Measurements from ENCODE around the gene EIF2AK2.

DNA sequence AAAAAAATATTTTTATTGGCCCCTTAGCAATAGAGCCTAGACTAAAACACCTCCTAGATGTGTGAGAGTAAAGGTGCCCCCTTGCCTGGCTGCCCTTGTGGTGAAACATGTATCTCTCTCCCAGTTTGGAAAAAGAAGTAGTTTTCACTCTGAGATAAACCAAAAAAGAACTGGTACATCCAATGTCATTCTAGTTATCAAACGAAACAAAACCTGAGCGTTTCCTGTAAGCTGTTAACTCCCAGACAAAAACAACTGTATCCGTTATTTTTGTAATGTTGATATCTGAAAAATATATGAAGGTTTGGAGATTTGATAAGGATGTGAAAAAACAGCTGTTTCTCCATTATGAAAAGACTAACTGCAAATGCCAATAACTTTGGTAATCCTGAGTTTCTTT lies 96.9 kb downstream of the EIF2AK2 start:
- TF ChIP-seq, protein P1, sequence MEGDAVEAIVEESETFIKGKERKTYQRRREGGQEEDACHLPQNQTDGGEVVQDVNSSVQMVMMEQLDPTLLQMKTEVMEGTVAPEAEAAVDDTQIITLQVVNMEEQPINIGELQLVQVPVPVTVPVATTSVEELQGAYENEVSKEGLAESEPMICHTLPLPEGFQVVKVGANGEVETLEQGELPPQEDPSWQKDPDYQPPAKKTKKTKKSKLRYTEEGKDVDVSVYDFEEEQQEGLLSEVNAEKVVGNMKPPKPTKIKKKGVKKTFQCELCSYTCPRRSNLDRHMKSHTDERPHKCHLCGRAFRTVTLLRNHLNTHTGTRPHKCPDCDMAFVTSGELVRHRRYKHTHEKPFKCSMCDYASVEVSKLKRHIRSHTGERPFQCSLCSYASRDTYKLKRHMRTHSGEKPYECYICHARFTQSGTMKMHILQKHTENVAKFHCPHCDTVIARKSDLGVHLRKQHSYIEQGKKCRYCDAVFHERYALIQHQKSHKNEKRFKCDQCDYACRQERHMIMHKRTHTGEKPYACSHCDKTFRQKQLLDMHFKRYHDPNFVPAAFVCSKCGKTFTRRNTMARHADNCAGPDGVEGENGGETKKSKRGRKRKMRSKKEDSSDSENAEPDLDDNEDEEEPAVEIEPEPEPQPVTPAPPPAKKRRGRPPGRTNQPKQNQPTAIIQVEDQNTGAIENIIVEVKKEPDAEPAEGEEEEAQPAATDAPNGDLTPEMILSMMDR (IDR thresholded peaks at IDR 0.05) = no peak
- no peak for TF ChIP-seq POLR2A (IDR thresholded peaks at IDR 0.05)
